ENCODE data around the gene FBXO28.

GRCh38 chr1:224092111-224092510, 21.8 kb upstream of the FBXO28 start:
- TF ChIP-seq GATA3 (IDR thresholded peaks at IDR 0.05; ENCODE audit: low read depth, low read length) (no peak), GATA2 (IDR thresholded peaks at IDR 0.05; ENCODE audit: low read depth, low read length) (no peak)

Measured in SH-SY5Y (cell line).